ENCODE data around the gene EPPIN. TPM values are rescaled to one million over a fixed set of nuclear protein-coding genes. Genes with fewer than 3 reads are reported as not detected.

EPPIN gene
- total RNA-seq, 1 experiment from 2014 or later, result not detected

Other genes with a start within 250 kb of the EPPIN start
- not detected in 2 replicates for gene RBPJL, start 240.6 kb downstream of the EPPIN start, total RNA-seq (2014; rRNA removed; shearing (Covaris generic))
- 0.50 TPM in 1 of 2 replicates, not detected in the other for gene MATN4, start 239.1 kb downstream of the EPPIN start, total RNA-seq (2014; rRNA removed; shearing (Covaris generic))
- 105 and 107 TPM in 2 replicates for gene SDC4, start 199.0 kb downstream of the EPPIN start, total RNA-seq (2014; rRNA removed; shearing (Covaris generic))
- 7.3 and 18.4 TPM in 2 replicates for gene SYS1, start 184.2 kb downstream of the EPPIN start, total RNA-seq (2014; rRNA removed; shearing (Covaris generic))
- not detected in 2 replicates for gene TP53TG5, start 169.1 kb downstream of the EPPIN start, total RNA-seq (2014; rRNA removed; shearing (Covaris generic))
- gene DBNDD2, start 139.1 kb downstream of the EPPIN start, total RNA-seq (2014; rRNA removed; shearing (Covaris generic)), result 0.13 and 0.47 TPM in 2 replicates
- gene PIGT, start 131.3 kb downstream of the EPPIN start, total RNA-seq (2014; rRNA removed; shearing (Covaris generic)), result 73.1 and 93.1 TPM in 2 replicates
- gene WFDC2, start 77.6 kb downstream of the EPPIN start, total RNA-seq (2014; rRNA removed; shearing (Covaris generic)), result not detected in 2 replicates
- not detected in 2 replicates for gene SPINT3, start 31.8 kb downstream of the EPPIN start, total RNA-seq (2014; rRNA removed; shearing (Covaris generic))
- gene WFDC6, start 7.9 kb downstream of the EPPIN start, total RNA-seq (2014; rRNA removed; shearing (Covaris generic)), result not detected in 2 replicates
- gene WFDC8, start 31.9 kb upstream of the EPPIN start, total RNA-seq (2014; rRNA removed; shearing (Covaris generic)), result not detected in 2 replicates
- gene WFDC10A, start 82.3 kb upstream of the EPPIN start, total RNA-seq (2014; rRNA removed; shearing (Covaris generic)), result not detected in 2 replicates
- gene WFDC9, start 83.9 kb upstream of the EPPIN start, total RNA-seq (2014; rRNA removed; shearing (Covaris generic)), result not detected in 2 replicates
- gene WFDC11, start 122.8 kb upstream of the EPPIN start, total RNA-seq (2014; rRNA removed; shearing (Covaris generic)), result not detected in 2 replicates
- gene WFDC13, start 154.6 kb upstream of the EPPIN start, total RNA-seq (2014; rRNA removed; shearing (Covaris generic)), result not detected in 2 replicates
- not detected in 2 replicates for gene WFDC10B, start 157.6 kb upstream of the EPPIN start, total RNA-seq (2014; rRNA removed; shearing (Covaris generic))
- gene SPINT4, start 174.9 kb upstream of the EPPIN start, total RNA-seq (2014; rRNA removed; shearing (Covaris generic)), result not detected in 2 replicates
- not detected in 2 replicates for gene WFDC3, start 244.5 kb upstream of the EPPIN start, total RNA-seq (2014; rRNA removed; shearing (Covaris generic))
- 11.1 and 19.2 TPM in 2 replicates for gene DNTTIP1, start 244.6 kb upstream of the EPPIN start, total RNA-seq (2014; rRNA removed; shearing (Covaris generic))